GM19099 (cell line): ENCODE results near the gene ZNF74.

Experiments
- POLR2A ChIP-seq: IDR thresholded peaks from 3 replicates; pipeline ENCODE4 v1.6.1; 2011; ENCODE audit warnings: low read depth; ENCODE audit not compliant: insufficient read length; ENCODE audit errors: extremely low read depth

ZNF74 gene

DNA sequence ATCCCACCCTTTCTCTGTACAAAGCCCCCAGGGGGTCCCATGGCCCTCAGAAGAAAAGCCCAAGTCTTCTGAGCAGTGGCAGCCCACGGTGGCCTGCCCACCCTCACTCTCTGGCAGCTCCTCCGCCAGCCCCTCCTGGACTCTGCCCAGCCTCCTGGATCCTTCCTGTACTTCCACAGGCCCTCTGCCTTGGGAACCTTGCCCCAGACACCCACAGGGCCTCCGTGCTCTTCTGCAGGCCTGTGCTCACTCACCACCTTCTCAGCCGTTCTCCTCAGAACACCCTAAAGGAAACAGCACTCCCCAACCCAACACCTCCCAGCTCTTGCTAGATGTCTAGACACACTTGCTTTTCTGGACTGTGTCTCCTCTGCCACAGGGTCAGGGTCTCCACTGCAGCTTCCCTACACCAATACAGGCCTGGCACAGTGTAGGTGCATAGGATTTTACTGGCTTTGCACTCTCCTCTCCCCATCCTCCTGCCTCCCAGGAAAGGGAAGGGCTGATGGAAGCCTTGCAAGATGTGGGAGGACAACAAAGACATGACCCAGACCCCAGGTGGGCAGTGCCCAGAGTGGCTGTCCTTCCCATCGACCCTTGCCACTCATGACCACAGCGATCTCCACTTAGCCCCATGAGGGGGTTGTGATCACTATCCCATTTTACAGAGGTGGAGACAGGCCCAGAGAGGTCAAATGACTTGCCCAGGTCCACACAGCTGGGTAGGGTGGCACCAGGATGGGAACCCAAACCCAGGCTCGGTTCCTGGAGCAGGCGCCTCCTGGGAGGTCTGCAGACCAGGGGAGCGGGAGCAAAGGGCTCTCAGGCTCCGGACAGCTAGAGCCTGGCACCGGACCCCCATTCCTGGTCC lies 41.7 kb downstream of the ZNF74 start:
- no peak for TF ChIP-seq POLR2A

DNA sequence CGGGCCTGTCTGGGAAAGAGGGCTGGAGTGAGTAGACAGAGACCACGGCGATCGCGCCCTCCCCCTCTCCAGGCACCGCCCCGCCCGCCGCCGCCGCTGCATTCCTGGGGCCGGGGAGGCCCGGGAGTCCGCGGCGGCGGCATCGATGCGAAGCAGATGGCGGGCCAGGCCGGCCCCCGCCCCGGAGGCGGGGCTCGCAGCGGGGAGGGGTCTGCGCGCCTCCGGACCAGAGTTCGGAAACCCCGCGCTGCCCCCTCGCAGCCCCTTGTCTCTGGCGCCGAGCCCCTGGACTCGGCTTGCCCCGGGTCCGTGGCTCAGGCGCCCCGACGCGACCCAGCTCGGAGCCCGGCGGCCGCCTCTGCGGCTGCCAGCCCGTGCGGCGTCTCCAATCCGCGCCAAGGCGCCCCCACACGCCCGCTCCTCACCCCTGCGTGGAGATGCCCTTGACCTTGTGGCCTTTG lies 42.4 kb downstream of the ZNF74 start:
- no peak for TF ChIP-seq POLR2A

DNA sequence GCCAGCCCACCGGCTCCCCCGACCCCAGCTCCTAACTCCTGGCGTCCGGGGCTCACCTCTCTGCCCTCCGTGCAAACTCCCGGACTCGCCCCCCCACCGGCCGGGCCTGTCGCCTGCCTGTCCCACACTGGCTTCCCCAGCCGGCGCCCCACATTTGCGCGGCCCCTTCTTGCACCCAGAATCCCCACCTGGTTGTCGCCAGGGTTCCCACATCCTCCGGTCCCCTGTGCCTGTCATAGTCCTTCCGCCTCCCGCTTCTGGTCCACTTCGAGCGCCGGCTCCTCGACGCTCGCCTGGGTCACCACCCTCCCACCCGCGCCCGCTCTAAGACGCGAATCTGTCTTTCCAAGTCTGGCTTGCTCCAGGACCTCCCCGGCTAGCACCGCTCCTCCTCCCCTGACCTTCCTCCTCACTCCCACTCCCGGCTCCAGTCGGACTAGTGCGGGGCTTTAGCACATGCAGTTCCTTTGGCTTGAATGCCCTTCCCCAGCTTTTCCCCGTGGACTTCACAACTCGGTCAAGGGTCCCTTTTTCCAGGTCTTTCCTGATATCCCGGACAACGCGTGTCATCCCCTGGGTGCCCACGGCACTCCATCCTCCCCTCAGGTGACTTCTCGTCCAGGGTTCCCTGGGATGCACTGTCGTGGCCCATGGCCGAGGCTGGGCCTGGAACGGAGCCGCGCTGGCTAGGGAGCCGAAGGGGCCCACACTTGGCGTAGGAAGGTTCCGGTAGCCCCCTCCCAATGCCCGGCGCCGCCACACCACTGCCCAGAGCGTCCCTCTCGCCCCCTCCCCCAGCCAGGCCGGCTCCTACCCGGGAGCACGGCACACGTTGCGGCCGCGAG lies 43.0 kb downstream of the ZNF74 start:
- no peak for TF ChIP-seq POLR2A

- TF ChIP-seq POLR2A, result no peak
Observed at GRCh38 chr22:20437613-20438426, 43.9 kb downstream of the ZNF74 start, which contains the start of gene SCARF2. SCARF2 (minus strand) TSS chr22:20437825; CDS start chr22:20437754, 71 bp downstream.

DNA sequence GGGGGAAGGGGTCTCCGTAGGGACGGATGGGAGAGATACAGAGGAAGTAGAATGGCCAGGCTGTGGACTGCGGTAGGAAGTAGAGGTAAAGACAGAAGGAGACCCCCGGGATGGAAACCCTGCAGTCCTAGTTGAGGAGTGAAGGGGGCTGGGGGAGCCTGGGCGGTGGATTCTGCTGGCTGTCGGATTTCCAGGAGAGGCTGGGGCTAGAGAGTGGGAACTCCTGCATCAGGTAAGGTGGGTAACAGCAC lies 44.4 kb downstream of the ZNF74 start:
- TF ChIP-seq POLR2A, result no peak

- TF ChIP-seq POLR2A, result no peak
Observed at GRCh38 chr22:20438678-20439492, 44.9 kb downstream of the ZNF74 start.

- TF ChIP-seq POLR2A, result no peak
Observed at GRCh38 chr22:20439556-20439927, 45.6 kb downstream of the ZNF74 start.

DNA sequence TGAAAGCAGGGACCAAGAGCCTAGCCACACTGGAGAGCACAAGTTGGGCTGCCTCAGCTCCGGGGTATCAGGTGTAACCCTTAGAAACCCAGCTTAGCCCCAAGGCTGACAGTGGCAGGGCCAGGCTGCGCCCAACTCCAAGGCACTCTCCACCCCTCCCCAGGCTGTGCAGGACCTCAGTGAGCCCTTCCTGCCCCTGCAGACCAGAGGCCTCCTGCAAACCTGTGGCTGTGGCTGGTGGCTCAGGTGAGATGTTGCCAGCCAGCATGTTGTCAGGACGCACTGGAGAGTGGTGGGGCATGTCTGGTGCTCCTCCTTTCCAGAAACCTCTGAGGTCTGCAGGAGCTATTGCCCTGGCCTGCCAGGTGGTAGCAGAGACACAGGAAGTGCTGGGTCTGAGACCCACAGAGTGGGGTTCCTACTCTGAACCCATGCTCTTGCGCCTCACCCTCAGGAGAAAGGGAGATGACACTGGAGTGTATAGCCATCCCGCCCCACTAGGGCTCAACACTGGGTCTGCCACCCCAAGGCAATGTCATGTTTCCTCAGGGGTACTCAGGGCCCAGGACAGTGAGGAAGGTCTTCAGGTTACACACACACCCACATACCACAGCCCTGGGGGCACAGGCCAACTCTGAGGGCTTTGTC lies 46.1 kb downstream of the ZNF74 start:
- no peak for TF ChIP-seq POLR2A

DNA sequence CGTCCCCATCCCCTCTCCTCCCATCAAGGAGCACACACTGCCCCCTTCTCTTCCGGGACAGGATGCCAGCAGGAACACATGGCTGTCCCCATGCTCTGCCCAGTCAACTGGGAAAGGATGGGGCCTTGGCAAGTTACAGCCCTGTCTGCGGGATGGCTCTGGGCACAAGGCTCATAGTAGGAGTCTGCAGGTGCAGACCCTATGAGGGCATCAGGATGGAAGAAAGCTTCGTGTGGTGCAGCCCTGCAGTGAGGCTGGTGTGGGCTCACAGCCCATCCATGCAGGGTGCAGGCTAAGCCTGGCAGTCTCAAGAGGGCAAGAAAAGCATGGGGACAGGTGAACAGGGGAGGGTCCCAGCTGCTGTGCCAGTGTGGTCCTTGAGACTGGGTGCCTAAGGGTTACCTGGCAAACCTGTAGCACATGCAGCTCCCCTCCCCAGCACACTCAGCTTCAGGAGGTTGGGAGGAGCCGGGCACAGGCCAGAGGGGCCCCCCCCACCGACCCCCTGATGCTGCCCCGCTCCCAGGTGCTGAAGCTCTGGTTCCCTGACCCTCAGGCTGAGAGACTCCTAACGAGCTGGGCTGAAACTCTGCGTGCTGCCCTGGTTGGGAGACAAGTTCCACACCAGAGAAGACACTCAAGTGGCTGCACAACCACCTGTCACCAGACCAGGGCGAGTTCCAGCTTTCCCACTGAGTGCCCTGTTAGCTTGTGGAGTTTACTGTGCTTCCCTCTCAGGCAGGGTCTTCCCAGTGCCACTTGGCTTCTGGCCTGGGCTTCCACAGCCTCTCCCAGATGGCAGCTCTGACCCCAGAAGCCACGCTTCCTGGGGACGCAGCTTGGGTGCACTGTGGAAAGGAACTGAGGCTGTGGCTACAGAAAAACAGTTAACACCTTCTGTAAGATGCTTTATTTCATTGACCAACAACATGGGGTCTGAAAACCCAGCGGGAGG lies 47.0 kb downstream of the ZNF74 start:
- no peak for TF ChIP-seq POLR2A

- TF ChIP-seq POLR2A, result no peak
Observed at GRCh38 chr22:20441631-20442484, 47.9 kb downstream of the ZNF74 start.

GRCh38 chr22:20442485-20443284 lies 48.7 kb downstream of the ZNF74 start:
- TF ChIP-seq POLR2A, result no peak
